Skeletal muscle satellite cell (primary cell): ENCODE results near the gene DOCK3.
"Not testable (repeated sequence)": the region's sequence is repeated elsewhere in the genome, so short reads cannot be mapped to it uniquely, and the experiment has no call there.

Source experiments
- H3K27me3 ChIP-seq: 2 replicates; pipeline ENCODE4 v1.7.0; 2013; ENCODE audit warnings: low read length; ENCODE audit not compliant: control insufficient read depth, insufficient read depth
- H3K36me3 ChIP-seq: 2 replicates; pipeline ENCODE4 v1.7.0; 2013; ENCODE audit warnings: mild to moderate bottlenecking, control low read depth, low read length; ENCODE audit not compliant: insufficient read depth
- H3K4me1 ChIP-seq: 2 replicates; pipeline ENCODE4 v1.7.0; 2013; ENCODE audit warnings: low read length; ENCODE audit not compliant: control insufficient read depth, insufficient read depth
- H3K4me2 ChIP-seq: 2 replicates; pipeline ENCODE4 v1.7.0; 2013; ENCODE audit warnings: mild to moderate bottlenecking, low read length
- H3K4me3 ChIP-seq: 2 replicates; pipeline ENCODE4 v1.7.0; 2013; ENCODE audit warnings: low read length
- H3K9ac ChIP-seq: 2 replicates; pipeline ENCODE4 v1.7.0; 2013; ENCODE audit warnings: mild to moderate bottlenecking, low read depth, low read length, moderate library complexity
- H3K9me3 ChIP-seq: replicated peaks from 2 replicates; pipeline ENCODE4 v1.7.0; 2013; ENCODE audit warnings: mild to moderate bottlenecking, control low read depth, low read length

The DOCK3 gene

DNA sequence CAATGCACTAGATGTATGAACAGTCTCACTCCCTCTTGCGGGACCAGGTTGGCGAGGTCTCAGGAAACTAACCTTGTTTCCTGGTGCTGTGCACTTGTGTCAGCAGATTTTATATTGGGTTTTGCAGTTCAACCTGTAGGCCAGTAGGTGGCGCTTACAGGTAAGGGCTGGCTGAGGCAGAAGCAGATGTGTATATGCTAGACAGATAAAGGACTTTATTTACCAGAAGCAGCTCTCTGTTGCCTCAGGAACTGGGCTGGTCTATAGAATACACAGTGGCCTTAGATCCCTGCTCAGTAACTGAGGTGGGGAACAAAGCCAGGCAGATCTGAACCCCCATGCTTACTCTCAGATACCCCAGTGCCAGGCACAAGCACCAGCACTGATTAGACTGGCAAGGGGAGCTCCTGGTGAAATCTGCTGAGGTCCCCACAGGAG, 296.8 kb downstream of the DOCK3 start:
- no peak overlapping the region for H3K9ac ChIP-seq
- H3K4me1 ChIP-seq = no peaks in the 10 kb centered on the region
- H3K4me3 ChIP-seq = no peak overlapping the region
- H3K9me3 ChIP-seq = no peaks in the 10 kb centered on the region
- H3K27me3 ChIP-seq = no peaks in the 10 kb centered on the region
- no peaks in the 10 kb centered on the region for H3K36me3 ChIP-seq
- H3K4me2 ChIP-seq = no peak overlapping the region

- no peaks in the 10 kb centered on the region for H3K36me3 ChIP-seq
- no peak overlapping the region for H3K9ac ChIP-seq
- no peaks in the 10 kb centered on the region for H3K4me1 ChIP-seq
- H3K27me3 ChIP-seq = no peaks in the 10 kb centered on the region
- H3K4me3 ChIP-seq = no peak overlapping the region
- no peak overlapping the region for H3K4me2 ChIP-seq
- no peaks in the 10 kb centered on the region for H3K9me3 ChIP-seq
Observed at GRCh38 chr3:50972029-50972428, 297.3 kb downstream of the DOCK3 start.

DNA sequence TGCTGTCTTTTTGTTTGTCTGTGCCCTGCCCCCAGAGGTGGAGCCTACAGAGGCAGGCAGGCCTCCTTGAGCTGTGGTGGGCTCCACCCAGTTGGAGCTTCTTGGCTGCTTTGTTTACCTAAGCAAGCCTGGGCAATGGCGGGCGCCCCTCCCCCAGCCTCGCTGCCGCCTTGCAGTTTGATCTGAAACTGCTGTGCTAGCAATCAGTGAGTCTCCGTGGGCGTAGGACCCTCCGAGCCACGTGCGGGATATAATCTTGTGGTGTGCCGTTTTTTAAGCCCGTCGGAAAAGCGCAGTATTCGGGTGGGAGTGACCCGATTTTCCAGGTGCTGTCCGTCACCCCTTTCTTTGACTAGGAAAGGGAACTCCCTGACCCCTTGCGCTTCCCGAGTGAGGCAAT, 303.9 kb downstream of the DOCK3 start:
- not testable (repeated sequence) for H3K9me3 ChIP-seq, H3K9ac ChIP-seq, H3K36me3 ChIP-seq

GRCh38 chr3:50978991-50979667, 304.4 kb downstream of the DOCK3 start:
- Histone ChIP-seq H3K36me3 (no peaks in the 10 kb centered on the region), H3K27me3 (no peaks in the 10 kb centered on the region), H3K4me1 (no peaks in the 10 kb centered on the region), H3K9ac (no peak overlapping the region), H3K4me2 (no peak overlapping the region), H3K4me3 (no peak overlapping the region), H3K9me3 (no peaks in the 10 kb centered on the region)

More for the DNA sequence above, 303.9 kb downstream of the DOCK3 start:
- H3K4me3 ChIP-seq, H3K27me3 ChIP-seq, H3K4me2 ChIP-seq, H3K4me1 ChIP-seq: not testable (repeated sequence)

DNA sequence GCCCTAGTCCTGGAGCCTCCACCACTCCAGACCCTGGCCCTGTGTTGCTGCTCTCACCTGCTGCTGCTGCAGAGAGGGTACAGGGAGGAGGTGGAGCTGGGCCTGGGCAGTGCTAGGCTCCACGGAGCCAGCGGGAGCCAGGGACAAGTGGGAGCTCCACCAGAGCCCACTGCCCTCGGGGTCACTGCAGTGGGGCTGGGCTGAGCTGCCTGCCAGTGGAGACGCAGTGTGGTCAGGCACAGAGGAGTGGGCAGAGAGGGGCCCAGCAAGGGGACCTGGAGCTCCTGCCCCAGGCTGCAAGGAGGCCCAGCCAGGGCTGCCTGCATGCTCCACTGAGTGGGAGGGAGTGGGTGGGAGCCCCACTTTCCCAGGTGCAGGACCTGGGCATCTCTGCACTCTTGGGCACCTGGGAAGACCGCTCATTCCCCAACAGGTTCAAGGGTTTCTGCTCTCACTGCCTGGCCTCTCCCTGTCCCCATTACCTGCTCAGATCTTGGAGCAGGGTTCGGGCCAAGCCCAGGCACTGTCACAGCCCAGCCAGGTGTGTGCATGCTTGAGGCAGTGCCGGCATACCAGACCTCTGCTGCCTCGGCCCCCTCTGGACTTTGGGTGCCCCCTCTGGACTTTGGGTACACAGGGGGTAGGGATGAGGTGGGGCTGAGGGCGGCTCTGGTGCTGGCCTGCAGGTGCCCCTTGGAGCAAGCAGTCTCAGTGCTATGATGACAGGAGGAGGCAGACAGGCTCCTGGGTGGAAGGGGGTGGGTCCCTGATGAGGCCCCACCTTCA, 308.0 kb downstream of the DOCK3 start:
- H3K27me3 ChIP-seq = no peaks in the 10 kb centered on the region
- H3K9me3 ChIP-seq = no peaks in the 10 kb centered on the region
- H3K4me2 ChIP-seq = no peak overlapping the region
- no peaks in the 10 kb centered on the region for H3K36me3 ChIP-seq
- no peak overlapping the region for H3K9ac ChIP-seq
- H3K4me3 ChIP-seq = no peak overlapping the region
- H3K4me1 ChIP-seq = no peaks in the 10 kb centered on the region

GRCh38 chr3:50983887-50984286, 309.2 kb downstream of the DOCK3 start:
- Histone ChIP-seq H3K27me3 (no peaks in the 10 kb centered on the region), H3K36me3 (no peaks in the 10 kb centered on the region), H3K9me3 (no peaks in the 10 kb centered on the region), H3K4me2 (no peak overlapping the region), H3K4me3 (no peak overlapping the region), H3K9ac (no peak overlapping the region), H3K4me1 (no peaks in the 10 kb centered on the region)

GRCh38 chr3:50985893-50986292, 311.2 kb downstream of the DOCK3 start:
- Histone ChIP-seq H3K36me3 (no peaks in the 10 kb centered on the region), H3K4me2 (no peak overlapping the region), H3K27me3 (no peaks in the 10 kb centered on the region), H3K9ac (no peak overlapping the region), H3K4me1 (no peaks in the 10 kb centered on the region), H3K9me3 (no peaks in the 10 kb centered on the region), H3K4me3 (no peak overlapping the region)

GRCh38 chr3:50986726-50987125, 312.0 kb downstream of the DOCK3 start:
- H3K36me3 ChIP-seq = no peaks in the 10 kb centered on the region
- H3K9ac ChIP-seq = no peak overlapping the region
- H3K4me3 ChIP-seq = no peak overlapping the region
- no peaks in the 10 kb centered on the region for H3K9me3 ChIP-seq
- no peaks in the 10 kb centered on the region for H3K4me1 ChIP-seq
- H3K4me2 ChIP-seq = no peak overlapping the region
- H3K27me3 ChIP-seq = no peaks in the 10 kb centered on the region

GRCh38 chr3:50994537-50994936, 319.8 kb downstream of the DOCK3 start:
- Histone ChIP-seq H3K36me3 (no peaks in the 10 kb centered on the region), H3K27me3 (no peaks in the 10 kb centered on the region), H3K9ac (no peak overlapping the region), H3K4me1 (no peaks in the 10 kb centered on the region), H3K4me3 (no peak overlapping the region), H3K4me2 (no peak overlapping the region), H3K9me3 (no peaks in the 10 kb centered on the region)

GRCh38 chr3:50995085-50995824, 320.5 kb downstream of the DOCK3 start:
- Histone ChIP-seq H3K4me3 (no peak overlapping the region), H3K36me3 (no peaks in the 10 kb centered on the region), H3K4me1 (no peaks in the 10 kb centered on the region), H3K9me3 (no peaks in the 10 kb centered on the region), H3K27me3 (no peaks in the 10 kb centered on the region), H3K4me2 (no peak overlapping the region), H3K9ac (no peak overlapping the region)

GRCh38 chr3:51002495-51002894, 327.8 kb downstream of the DOCK3 start:
- Histone ChIP-seq H3K36me3 (no peaks in the 10 kb centered on the region), H3K4me3 (no peak overlapping the region), H3K4me1 (no peaks in the 10 kb centered on the region), H3K4me2 (no peak overlapping the region), H3K27me3 (no peaks in the 10 kb centered on the region), H3K9me3 (no peaks in the 10 kb centered on the region), H3K9ac (no peak overlapping the region)
